DMS153 treated with DMSO at 0.1 percent for 48 hours (cell line): ENCODE measurements around the gene CIAO1.
"Not testable (repeated sequence)": the region's sequence is repeated elsewhere in the genome, so short reads cannot be mapped to it uniquely, and the experiment has no call there.

ENCODE experiments used
- DNase-seq: peaks from one replicate; lab custom pipeline; 2025; ENCODE audit not compliant: unreplicated experiment; lab: John Stamatoyannopoulos, UW

Gene CIAO1

GRCh38 chr2:96274355-96275056 is 8.5 kb downstream of the CIAO1 start:
- DNase-seq, result no peak

- no peak for DNase-seq
These were observed 10.9 kb downstream of the CIAO1 start for GRCh38 chr2:96276787-96277499.

GRCh38 chr2:96287273-96287856 is 21.3 kb downstream of the CIAO1 start:
- DNase-seq, result no peak

GRCh38 chr2:96291751-96292150 is 25.7 kb downstream of the CIAO1 start:
- DNase-seq, result no peak

GRCh38 chr2:96294271-96294670 is 28.2 kb downstream of the CIAO1 start:
- not testable (repeated sequence) for DNase-seq

- no peak for DNase-seq
These were observed 30.9 kb downstream of the CIAO1 start for GRCh38 chr2:96296925-96297324.

GRCh38 chr2:96301865-96302264 is 35.8 kb downstream of the CIAO1 start:
- no peak for DNase-seq

- DNase-seq, result no peak
These were observed 38.6 kb downstream of the CIAO1 start for GRCh38 chr2:96304606-96305005.

- peak; percentile 72 for DNase-seq
These were observed 39.3 kb downstream of the CIAO1 start, which contains the start of gene SNRNP200 for GRCh38 chr2:96305091-96305978. Gene SNRNP200, minus strand, starts transcription at chr2:96305546. Its CDS starts 109 bp downstream, at chr2:96305437.

- no peak for DNase-seq
These were observed 39.9 kb downstream of the CIAO1 start for GRCh38 chr2:96305979-96306308.

- no peak for DNase-seq
These were observed 40.3 kb downstream of the CIAO1 start for GRCh38 chr2:96306370-96306769.

- DNase-seq, result no peak
These were observed 42.2 kb downstream of the CIAO1 start for GRCh38 chr2:96308248-96308647.

- no peak for DNase-seq
These were observed 49.0 kb downstream of the CIAO1 start for GRCh38 chr2:96315005-96315399.

- DNase-seq, result peak; percentile 27
These were observed 49.5 kb downstream of the CIAO1 start for GRCh38 chr2:96315400-96316071.

GRCh38 chr2:96316999-96317398 is 51.0 kb downstream of the CIAO1 start:
- DNase-seq, result no peak

- no peak for DNase-seq
These were observed 51.6 kb downstream of the CIAO1 start for GRCh38 chr2:96317584-96317997.

- DNase-seq, result no peak
These were observed 52.7 kb downstream of the CIAO1 start for GRCh38 chr2:96318723-96319122.

GRCh38 chr2:96319396-96319795 is 53.4 kb downstream of the CIAO1 start:
- no peak for DNase-seq

GRCh38 chr2:96320326-96320725 is 54.3 kb downstream of the CIAO1 start:
- no peak for DNase-seq

GRCh38 chr2:96320728-96321622 is 55.0 kb downstream of the CIAO1 start:
- DNase-seq, result peak; percentile 21
